Tibial nerve (tissue), 4 donors: ENCODE data around the gene RASSF5. TPM values are rescaled to one million over a fixed set of nuclear protein-coding genes. Genes with fewer than 3 reads are reported as not detected.
A peak's percentile ranks its signal among the peaks of the same experiment; 100 is the strongest.

ENCODE experiments used
- DNase-seq, 2 donors: peaks; one replicate each; pipeline ENCODE4 v3.0.0-alpha.2; 2019; ENCODE audit warnings: low spot score in 2 of 2
- H3K27ac ChIP-seq, 4 donors: fragments of 200-600 bp; sonication (generic) in 3 of 4; one replicate each; pipeline ENCODE4 v1.5.1; 2017 to 2019; ENCODE audit warnings: mild to moderate bottlenecking in 1 of 4
- H3K27me3 ChIP-seq, 2 donors: fragments of 200-600 bp; sonication (generic) in 1 of 2; one replicate each; pipeline versions ENCODE4 v1.5.1 to v1.6.0; 2017 to 2019
- H3K36me3 ChIP-seq, 3 donors: fragments of 200-600 bp; sonication (generic); one replicate each; pipeline ENCODE4 v1.5.1; 2018 to 2019
- H3K4me1 ChIP-seq, 4 donors: fragments of 200-600 bp; sonication (generic) in 3 of 4; one replicate each; pipeline ENCODE4 v1.5.1; 2017 to 2019
- H3K4me3 ChIP-seq, 4 donors: fragments of 200-600 bp; sonication (generic) in 3 of 4; one replicate each; pipeline ENCODE4 v1.5.1; 2017 to 2019; ENCODE audit warnings: mild to moderate bottlenecking in 1 of 4, moderate library complexity in 1 of 4
- H3K9me3 ChIP-seq, 4 donors: fragments of 200-600 bp; sonication (generic) in 3 of 4; one replicate each; pipeline ENCODE4 v1.5.1; 2017 to 2019
- EP300 ChIP-seq, 2 donors: sonication (generic); formaldehyde crosslinking; IDR thresholded peaks; one replicate each; pipeline ENCODE4 v1.6.1; 2017; ENCODE audit warnings: antibody characterized with exemption in 2 of 2, mild to moderate bottlenecking in 1 of 2
- POLR2A ChIP-seq, 2 donors: fragments of 450-650 bp; IDR thresholded peaks; one replicate each; pipeline ENCODE4 v1.6.1; 2017; ENCODE audit warnings: antibody characterized with exemption in 2 of 2, mild to moderate bottlenecking in 2 of 2, moderate library complexity in 2 of 2
- WGBS, 2 donors: methylation state at CpG; one replicate each; pipeline ENCODE4 v1.1.5; 2018; 5-methylcytosine and 5-hydroxymethylcytosine counted together
- total RNA-seq, 4 donors: library from RNA; depleted of rRNA; stranded (reverse); fragments of >200 nt; gene quantifications; one replicate each; pipeline ENCODE4 v1.1.0, GENCODE V29; 2016
- TF ChIP-seq, protein P1 (sequence below), 5 experiments: fragments of 200-600 bp in 3 of 5; fragments of 450-650 bp in 2 of 5; sonication (generic) in 3 of 5; IDR thresholded peaks; one replicate each; pipeline ENCODE4 v1.5.1; 2016 to 2019; ENCODE audit warnings: antibody characterized with exemption in 5 of 5, mild to moderate bottlenecking in 3 of 5, moderate library complexity in 2 of 5

RASSF5 gene
- total RNA-seq, 4 donors from 2014 or later, result 24.0 to 32.9 (median 30.2) TPM

- H3K27ac ChIP-seq, result no peak overlapping the region
- no peak overlapping the region for H3K4me3 ChIP-seq
- H3K9me3 ChIP-seq, result no peaks in the 10 kb centered on the region
- peaks cover 0 to 32% (median 14%) of the 10 kb centered on the region in 4 donors for H3K4me1 ChIP-seq
- no peaks in the 10 kb centered on the region for H3K36me3 ChIP-seq
- H3K27me3 ChIP-seq, result no peaks in the 10 kb centered on the region
- TF ChIP-seq EP300 (IDR thresholded peaks at IDR 0.05) (no peak), POLR2A (IDR thresholded peaks at IDR 0.05) (no peak)
- TF ChIP-seq, protein P1, sequence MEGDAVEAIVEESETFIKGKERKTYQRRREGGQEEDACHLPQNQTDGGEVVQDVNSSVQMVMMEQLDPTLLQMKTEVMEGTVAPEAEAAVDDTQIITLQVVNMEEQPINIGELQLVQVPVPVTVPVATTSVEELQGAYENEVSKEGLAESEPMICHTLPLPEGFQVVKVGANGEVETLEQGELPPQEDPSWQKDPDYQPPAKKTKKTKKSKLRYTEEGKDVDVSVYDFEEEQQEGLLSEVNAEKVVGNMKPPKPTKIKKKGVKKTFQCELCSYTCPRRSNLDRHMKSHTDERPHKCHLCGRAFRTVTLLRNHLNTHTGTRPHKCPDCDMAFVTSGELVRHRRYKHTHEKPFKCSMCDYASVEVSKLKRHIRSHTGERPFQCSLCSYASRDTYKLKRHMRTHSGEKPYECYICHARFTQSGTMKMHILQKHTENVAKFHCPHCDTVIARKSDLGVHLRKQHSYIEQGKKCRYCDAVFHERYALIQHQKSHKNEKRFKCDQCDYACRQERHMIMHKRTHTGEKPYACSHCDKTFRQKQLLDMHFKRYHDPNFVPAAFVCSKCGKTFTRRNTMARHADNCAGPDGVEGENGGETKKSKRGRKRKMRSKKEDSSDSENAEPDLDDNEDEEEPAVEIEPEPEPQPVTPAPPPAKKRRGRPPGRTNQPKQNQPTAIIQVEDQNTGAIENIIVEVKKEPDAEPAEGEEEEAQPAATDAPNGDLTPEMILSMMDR (IDR thresholded peaks at IDR 0.05), result no peak
- DNase-seq, result no peak
- WGBS, 2 donors, result 50 to 59% methylated on average over 4 of the region's 4 CpGs
Observed at GRCh38 chr1:206537141-206537540, 29.8 kb downstream of the RASSF5 start.

DNA sequence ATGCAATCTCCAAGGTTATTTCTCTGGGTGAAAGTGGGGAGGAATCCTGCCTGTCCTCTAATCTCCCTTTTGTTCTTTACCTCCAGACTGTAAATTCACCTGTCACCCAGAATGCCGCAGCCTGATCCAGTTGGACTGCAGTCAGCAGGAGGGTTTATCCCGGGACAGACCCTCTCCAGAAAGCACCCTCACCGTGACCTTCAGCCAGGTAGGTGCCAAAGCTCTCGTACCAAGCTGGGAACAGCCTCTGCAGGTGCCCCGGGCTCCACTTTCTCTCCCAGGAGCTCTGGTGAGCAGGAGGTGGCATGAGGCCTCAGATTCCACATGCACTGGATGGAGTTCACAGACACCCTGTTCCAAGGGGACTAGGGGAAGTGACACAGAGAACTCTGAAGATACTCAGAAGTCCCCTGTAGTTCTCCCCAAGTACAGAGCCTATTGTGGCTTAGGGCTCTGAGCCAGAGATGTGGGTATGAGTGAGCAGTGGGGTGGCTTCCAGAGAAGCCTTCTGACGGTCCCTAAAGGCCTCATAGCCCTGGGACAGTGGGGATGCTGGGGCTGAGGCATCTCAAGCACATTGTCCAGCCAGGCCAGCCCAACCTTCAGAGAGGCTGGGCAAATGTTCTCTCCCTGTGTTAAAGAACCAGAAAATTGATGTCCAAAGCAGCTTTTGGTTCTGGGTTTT lies 30.9 kb downstream of the RASSF5 start:
- TF ChIP-seq, protein P1 (IDR thresholded peaks at IDR 0.05), result no peak
- no peak for TF ChIP-seq POLR2A (IDR thresholded peaks at IDR 0.05)
- TF ChIP-seq EP300 (IDR thresholded peaks at IDR 0.05), result no peak
- WGBS, 2 donors, result 75 to 77% methylated on average over 6 of the region's 6 CpGs
- Histone ChIP-seq H3K4me3 (no peak overlapping the region), H3K9me3 (no peaks in the 10 kb centered on the region), H3K4me1 (peaks cover 0 to 32% (median 14%) of the 10 kb centered on the region in 4 donors), H3K27me3 (no peaks in the 10 kb centered on the region), H3K27ac (no peak overlapping the region), H3K36me3 (no peaks in the 10 kb centered on the region)
- no peak for DNase-seq

GRCh38 chr1:206538901-206539640 lies 31.7 kb downstream of the RASSF5 start:
- TF ChIP-seq POLR2A (IDR thresholded peaks at IDR 0.05) (no peak), EP300 (IDR thresholded peaks at IDR 0.05) (no peak)
- TF ChIP-seq, protein P1 (IDR thresholded peaks at IDR 0.05), result no peak
- H3K4me3 ChIP-seq, result no peak overlapping the region
- WGBS, 2 donors, result 82% methylated on average over 10 of the region's 10 CpGs
- no peaks in the 10 kb centered on the region for H3K27me3 ChIP-seq
- H3K9me3 ChIP-seq, result no peaks in the 10 kb centered on the region
- H3K36me3 ChIP-seq, result no peaks in the 10 kb centered on the region
- H3K27ac ChIP-seq, result peak overlapping the region in 3 of 4 donors; percentile 48 to 87 (median 80)
- no peak for DNase-seq
- H3K4me1 ChIP-seq, result peaks cover 0 to 32% (median 14%) of the 10 kb centered on the region in 4 donors

DNA sequence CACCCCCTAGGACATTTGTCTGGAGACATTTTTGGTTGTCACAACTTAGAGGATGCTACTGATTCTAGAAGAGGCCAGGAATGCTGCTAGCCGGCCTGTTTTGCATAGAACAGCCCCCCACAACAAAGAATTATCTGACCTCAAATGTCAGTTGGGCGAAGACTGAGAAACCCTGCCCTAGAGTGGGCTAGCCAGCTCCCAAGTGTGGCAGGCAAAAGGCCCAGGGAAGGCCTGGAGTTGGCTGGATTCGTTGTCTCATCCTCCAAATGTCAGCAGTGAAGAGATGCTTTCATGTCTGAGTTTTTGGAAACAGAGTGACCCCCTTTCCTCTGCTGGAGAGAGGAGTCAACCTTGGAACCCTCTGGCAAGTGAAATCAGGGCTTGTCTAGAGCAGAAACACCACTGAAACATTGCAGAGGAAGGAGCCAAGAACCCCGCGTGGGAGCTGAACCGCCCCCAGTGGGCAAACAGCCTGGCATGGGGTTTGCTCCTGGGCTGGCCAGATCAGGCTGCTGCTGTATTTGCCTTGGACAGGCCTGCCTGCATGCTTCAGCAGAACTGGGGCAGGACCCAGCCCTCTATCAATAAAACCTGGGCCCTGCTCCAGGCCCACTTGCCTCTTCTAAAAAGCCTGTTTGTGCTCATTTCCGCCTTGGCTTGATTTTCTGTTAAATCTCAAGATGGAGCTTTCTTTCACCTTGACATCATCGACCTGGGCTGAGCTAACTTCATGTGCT lies 32.9 kb downstream of the RASSF5 start:
- Histone ChIP-seq H3K4me3 (no peak overlapping the region), H3K27ac (peak overlapping the region; percentile 48 to 87 (median 72))
- DNase-seq, result peak in 1 of 2 donors; percentile 38

More for the DNA sequence above, 32.9 kb downstream of the RASSF5 start:
- WGBS, 2 donors, result 16 to 29% methylated on average over 8 of the region's 8 CpGs
- H3K27me3 ChIP-seq, result no peaks in the 10 kb centered on the region
- H3K4me1 ChIP-seq, result peaks cover 0 to 34% (median 13%) of the 10 kb centered on the region in 4 donors
- H3K36me3 ChIP-seq, result no peaks in the 10 kb centered on the region
- no peaks in the 10 kb centered on the region for H3K9me3 ChIP-seq
- TF ChIP-seq EP300 (IDR thresholded peaks at IDR 0.05), result peak in 1 of 2 donors; percentile 43
- TF ChIP-seq POLR2A (IDR thresholded peaks at IDR 0.05), result no peak
- TF ChIP-seq, protein P1 (IDR thresholded peaks at IDR 0.05), result no peak
